Transverse colon (tissue), 4 donors: Measurements from ENCODE around the gene OR6M1.

Experiments
- CTCF ChIP-seq, 5 experiments: fragments of 200-600 bp in 3 of 5; fragments of 450-650 bp in 2 of 5; sonication (generic) in 3 of 5; IDR thresholded peaks; 1 replicate in 2 of 5; 2 replicates in 3 of 5; pipeline ENCODE4 v1.5.1; 2016 to 2017; ENCODE audit warnings: antibody characterized with exemption in 5 of 5, inconsistent platforms in 3 of 5, mild to moderate bottlenecking in 2 of 5, moderate library complexity in 1 of 5
- POLR2A ChIP-seq: fragments of 450-650 bp; IDR thresholded peaks from one replicate; pipeline ENCODE4 v1.6.1; 2016; ENCODE audit warnings: antibody characterized with exemption, mild to moderate bottlenecking, moderate library complexity
- POLR2AphosphoS5 ChIP-seq, 3 donors: sonication (generic); formaldehyde crosslinking; IDR thresholded peaks; one replicate each; pipeline ENCODE4 v1.6.1; 2016; ENCODE audit warnings: antibody characterized with exemption in 3 of 3

- no peak for TF ChIP-seq POLR2AphosphoS5 (IDR thresholded peaks at IDR 0.05)
- TF ChIP-seq CTCF (IDR thresholded peaks at IDR 0.05) = no peak
- TF ChIP-seq POLR2A = no peak
Observed at GRCh38 chr11:123833095-123833494, 26.9 kb upstream of the OR6M1 start.
